GM21360 (cell line): Measurements from ENCODE around the gene ATXN7L1.

Source experiments
- ATAC-seq: cut with Tn5 transposase; IDR thresholded peaks from one replicate; pipeline ENCODE4 v1.9.1; 2021; ENCODE audit warnings: mild to moderate bottlenecking, moderate library complexity; ENCODE audit not compliant: unreplicated experiment

Gene ATXN7L1

DNA sequence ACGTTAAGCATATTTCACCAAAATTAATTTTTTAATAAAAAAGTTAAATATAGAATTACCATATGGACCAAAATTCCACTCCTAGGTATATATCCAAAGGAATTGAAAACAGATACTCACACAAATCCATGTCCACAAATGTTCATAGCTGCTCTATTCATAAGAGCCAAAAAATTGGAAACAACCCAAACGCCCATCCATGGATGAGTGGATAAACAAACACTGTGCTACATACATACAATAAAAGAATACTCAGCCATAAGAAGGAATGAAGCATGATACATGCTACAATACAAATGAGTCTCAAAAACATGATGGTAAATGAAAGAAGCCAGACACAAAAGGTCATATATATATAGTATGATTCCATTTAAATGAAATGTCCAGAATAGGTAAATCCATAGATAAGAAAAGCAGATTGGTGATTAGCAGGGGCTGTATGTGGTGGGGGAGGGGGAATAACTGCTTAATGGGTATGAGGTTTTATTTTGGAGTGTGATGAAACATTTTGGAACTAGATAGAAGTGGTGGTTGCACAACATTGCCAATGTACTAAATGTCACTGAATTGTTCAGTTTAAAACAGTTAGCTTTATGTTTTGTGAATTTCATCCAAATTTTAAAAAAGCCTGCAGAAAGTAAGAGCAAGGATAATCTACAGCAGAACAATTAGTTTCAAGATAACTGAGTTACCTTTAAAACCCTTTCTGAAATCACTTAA is 193.9 kb downstream of the ATXN7L1 start:
- ATAC-seq = no peak

DNA sequence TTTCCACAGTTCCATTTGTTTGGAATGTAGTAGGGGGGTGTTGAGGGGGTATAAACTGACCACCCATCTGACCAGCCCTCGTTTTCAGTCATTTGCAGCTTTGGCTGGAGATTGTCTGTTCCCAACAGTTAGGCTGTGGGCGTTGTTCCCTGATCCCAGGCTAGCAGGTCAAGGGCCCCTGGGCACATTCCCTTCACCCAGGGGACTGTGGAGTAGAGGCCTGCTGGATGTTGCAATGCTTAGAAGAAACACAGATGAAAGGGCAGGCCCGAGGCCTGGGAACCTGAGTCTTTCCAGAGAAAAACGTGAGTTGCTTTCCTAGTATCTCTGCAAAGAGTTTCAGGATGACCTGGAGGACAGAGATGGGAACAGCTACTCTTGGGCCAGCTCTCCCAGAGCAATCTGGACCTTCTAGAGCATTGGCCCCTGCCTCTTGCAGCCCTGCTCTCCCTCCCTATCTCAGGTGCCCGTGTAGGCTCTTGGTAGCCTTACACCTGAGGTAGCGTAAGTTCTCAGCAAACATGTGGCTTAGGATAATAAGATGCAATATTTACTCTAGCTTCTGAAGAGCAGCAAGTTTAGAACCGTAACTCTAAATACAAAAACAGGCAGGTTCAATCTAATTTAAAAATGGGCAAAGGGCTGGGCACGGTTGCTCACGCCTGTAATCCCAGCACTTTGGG is 195.8 kb downstream of the ATXN7L1 start:
- no peak for ATAC-seq

- ATAC-seq = peak; percentile 51
Observed at GRCh38 chr7:105678811-105679495, 197.4 kb downstream of the ATXN7L1 start.

DNA sequence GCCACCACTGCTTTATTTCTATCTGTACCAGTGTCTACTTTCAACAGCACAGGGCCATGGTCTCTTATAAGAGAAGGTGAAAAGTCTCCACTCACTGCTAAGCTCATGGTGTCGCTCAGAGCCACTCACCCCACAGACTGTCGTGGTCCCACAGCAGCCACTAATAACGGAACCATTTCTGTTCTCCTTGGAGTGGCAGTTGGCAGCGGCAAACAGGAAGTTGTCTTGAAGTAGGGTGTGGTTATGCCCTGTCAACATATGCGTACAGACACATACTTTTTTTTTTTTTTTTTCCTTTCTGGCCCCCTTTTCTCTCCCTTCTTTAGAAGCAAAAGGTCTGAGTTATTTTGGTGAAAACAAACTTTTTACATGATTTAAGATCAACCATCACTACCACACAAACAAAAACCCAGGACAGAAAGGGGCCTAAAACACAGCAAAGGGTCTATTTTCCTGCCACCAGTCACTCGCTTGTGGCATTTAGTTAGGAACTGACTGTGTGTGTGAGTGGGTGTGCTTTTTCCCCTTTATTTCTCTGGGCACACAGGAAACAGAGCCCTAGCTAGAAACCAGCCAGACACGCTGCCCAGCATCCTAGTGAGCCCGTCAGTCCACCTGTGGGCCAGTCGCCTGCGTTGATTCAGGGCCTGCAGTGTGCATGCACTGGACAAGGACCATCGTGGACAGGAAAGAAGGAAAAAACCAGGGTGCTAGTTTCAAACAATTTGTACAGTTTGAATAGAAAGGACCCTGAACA is 198.4 kb downstream of the ATXN7L1 start:
- ATAC-seq = peak; percentile 42

DNA sequence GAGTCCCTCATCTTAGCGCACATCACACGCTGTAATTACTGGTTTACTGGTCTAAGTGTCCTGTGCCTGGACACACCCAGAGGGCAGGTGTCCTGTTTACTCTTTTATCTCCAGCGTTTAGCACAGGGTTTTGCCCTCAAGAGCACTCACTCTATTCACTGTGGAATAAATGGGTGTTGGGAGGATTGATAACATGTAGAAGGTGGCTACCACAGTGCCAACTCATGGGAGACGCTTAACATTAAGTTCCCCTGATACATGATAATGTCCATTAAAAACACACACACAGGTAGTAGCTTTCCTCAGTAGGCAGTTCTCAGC is 199.0 kb downstream of the ATXN7L1 start:
- ATAC-seq = no peak

- ATAC-seq = no peak
Observed at GRCh38 chr7:105675934-105676371, 200.4 kb downstream of the ATXN7L1 start.

DNA sequence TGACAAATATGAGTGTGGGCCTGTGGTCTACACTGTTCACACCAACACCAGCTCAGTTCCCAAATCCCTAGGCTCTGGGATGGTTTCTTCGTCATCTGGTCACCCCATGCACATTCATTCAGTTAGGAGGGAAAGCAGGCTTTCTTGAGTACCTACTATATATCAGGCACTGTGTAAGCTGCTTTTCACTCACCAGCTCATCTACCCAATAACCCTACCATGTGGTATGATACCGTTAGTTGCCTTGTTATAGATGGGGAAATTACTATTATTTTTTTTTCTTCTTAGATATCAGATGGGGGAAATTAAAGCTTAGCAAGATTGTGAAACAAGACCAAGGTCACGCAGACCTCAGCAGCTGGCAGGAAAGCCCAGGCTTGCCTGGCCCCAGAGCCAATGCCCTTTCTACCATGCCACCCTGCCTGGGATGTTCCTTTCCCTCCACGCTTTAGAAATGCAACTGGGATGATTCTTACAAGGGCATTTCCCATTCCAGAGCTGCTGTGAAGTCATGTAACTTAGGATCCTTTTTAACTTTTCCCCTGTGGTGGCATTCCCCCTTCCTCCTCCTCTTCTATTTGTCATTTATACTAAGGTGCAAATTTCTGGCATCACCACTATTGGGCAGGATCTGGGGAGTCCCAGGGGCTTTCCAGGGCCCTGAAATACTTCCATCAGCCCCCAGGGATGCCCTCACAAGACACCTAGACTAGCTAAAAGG is 202.0 kb downstream of the ATXN7L1 start:
- ATAC-seq = no peak

DNA sequence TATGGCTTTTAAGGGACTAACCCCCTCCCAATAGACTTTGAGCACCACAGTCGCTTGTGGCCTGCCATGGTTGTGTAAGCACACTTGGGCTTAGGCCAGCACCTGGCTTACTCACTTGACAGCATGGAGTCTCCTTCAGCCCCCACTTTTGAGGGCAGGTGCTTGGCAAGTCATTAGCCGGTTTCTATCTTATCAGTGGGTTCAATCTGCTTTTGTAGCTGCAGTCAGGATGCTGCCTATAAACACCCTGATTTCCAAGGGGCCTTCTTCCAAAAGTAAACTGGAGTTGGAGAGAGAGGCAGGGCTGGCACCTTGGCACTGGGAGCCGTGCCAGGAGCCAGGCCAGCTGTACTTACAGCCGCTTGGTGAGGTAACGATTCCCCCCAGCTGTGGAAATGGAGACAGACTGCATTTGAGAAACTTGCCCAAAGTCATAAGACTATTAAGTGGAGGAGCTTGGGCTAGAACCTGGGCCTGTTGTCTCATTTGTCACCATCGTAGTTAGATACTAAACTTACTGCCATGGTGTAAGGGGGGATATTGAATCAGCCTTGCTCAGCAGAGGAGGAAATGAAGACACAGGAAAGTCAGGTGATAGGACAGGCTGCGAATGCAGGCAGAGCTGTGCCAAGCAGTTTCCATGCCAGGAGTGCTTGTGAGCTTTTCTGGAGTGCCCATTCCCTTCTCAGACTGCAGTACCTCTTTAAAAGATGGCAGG is 202.9 kb downstream of the ATXN7L1 start:
- no peak for ATAC-seq

DNA sequence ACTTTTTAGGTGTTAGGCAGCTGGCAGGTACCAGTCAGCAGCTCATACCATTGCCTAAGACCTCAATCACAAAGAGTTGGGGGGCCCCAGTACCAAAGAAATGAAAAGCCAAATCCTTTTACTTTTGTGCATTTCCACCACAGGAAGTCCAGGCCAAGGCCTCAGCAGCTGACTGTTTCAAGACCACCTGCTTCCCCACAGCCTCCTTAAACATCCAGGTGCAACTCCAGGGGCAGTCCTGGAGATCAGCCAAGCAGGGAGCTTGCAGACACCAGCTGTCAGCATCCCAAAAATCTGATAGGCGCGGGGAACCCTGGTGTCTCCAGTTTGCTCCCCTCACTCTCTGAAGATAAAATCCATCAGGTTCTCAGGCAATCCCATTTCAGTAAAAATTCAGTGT is 203.6 kb downstream of the ATXN7L1 start:
- ATAC-seq = no peak

GRCh38 chr7:105666324-105666723 is 210.1 kb downstream of the ATXN7L1 start:
- no peak for ATAC-seq

GRCh38 chr7:105665684-105666083 is 210.7 kb downstream of the ATXN7L1 start:
- ATAC-seq = no peak

DNA sequence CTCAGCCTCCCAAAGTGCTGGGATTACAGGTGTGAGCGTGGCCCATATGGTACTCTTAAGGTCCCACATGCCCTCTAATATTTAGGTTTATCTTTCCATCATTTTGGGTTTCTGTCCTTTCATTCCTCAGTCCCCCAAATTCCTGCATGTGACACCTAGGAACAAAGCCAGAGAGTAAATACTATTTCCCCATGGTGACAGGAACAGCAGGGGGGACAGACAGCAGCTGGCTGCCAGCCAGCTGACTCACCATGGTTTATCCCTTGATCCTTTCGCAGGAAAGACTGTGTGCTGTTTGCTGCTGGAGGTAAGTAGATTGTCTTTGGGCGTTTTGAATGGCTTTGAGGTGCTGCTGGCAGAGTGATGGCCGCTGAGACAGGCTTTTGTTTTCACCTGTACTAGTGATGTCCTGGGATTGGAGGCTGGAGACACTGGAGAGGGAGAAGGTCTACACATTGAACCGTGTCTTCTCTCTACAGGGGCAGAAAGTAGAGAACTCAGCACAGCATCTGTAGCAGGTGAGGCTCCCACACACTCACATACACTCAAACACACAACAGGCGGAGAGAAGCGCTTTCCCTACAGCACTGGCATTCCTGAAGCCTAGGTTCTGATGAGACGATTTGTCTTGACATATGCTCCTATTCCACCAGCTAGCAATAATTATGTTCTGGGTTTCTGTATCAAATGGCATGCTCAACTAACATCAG is 211.4 kb downstream of the ATXN7L1 start:
- ATAC-seq = no peak

DNA sequence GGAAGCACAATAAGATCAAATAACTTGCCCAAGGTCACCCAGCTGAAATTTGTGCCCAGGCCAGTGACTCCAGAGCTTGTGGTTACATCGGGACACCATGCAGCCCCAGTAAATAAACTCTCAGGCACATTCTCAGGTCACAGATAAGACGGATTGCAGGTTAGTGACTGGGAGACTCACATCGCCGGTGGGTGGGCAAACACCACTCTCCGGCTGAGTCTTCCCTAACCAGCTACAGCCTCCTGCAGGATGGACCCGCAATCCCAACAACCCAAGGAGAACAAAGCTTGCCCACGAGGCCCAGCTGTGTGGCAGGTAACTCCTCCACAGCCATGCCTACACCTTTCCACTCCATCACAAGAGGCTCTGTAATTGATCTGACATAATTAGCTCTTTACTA is 213.4 kb downstream of the ATXN7L1 start:
- ATAC-seq = no peak

- ATAC-seq = no peak
Observed at GRCh38 chr7:105661625-105662024, 214.8 kb downstream of the ATXN7L1 start.

DNA sequence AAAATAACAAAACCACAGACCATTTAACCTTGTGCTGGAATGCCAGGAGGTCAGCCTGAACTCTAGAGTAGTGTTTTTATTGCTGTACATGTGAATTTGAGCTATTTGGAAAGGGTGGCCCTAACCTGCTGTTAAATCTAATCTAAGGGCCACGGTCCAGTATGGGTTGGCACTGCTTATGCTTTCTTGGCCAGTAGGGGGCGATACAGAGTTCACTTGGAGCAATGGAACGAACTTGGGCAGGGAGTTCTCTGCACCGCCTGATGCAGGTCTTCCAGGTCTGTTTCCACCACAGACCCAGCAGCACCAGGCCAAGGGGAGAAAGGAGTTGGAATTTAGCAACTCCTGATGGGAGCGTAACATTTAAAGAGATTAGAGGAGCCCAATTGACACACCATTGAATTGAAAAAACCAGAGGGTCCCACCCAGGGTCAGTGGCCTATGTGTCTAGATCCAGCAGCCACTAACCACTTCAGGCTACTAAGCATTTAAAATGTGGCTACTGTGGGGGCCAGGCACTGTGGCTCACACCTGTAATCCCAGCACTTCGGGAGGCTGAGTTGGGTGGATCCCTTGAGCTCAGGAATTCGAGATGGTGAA is 219.4 kb downstream of the ATXN7L1 start:
- ATAC-seq = peak; percentile 56

- no peak for ATAC-seq
Observed at GRCh38 chr7:105655500-105656380, 220.7 kb downstream of the ATXN7L1 start.

DNA sequence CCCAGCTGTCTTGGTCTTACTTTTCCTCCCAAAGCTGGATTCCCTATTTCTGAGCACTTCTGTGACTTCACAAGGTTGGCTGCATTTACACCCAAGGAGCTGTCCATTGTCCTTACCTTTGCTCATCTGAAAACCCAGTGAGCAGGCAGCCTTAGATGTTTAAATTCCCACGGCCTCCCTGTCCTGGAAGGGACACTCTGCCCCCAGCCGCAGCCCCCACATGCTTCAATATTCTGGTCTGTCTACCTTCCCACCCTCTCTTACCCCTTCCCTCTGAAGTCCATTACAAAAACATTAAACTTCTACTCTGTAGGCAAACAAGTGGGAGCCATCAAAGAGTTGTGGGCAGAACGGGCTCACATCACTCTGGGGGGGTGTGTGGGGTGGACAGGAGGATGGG is 221.3 kb downstream of the ATXN7L1 start:
- ATAC-seq = no peak

DNA sequence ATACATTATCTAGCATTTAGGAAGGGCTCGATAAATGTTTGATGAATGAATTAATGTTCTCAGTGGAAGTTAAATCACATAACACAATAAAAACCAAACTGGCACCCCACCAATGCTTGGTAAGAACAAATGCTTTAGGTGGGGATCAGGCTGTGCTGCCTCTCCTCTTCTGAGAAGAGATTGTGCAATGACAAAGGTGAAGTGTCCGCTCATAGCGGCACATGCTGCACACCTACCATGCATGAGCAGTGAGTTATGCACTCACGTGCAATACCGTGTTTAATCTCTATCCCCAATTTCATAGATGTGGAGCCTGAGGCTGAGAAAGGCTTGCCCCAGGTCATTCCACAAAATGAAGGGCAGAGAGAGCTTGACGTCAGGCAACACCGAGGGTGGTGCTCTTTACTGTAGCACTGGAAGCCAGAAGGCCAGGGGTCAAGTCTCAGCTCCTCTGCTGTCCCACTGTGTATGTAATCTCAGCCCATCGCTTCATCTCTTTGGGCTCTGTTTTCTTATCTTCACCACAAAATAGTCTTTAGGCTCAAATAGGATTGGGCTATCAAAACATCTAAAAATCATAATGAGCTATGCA is 222.2 kb downstream of the ATXN7L1 start:
- no peak for ATAC-seq
